Smooth muscle cell (in vitro differentiated cells): ENCODE measurements around the gene TEX28. TPM values are rescaled to one million over a fixed set of nuclear protein-coding genes. Genes with fewer than 3 reads are reported as not detected.

Experiments
- DNase-seq: peaks from one replicate; lab custom pipeline; 2025; ENCODE audit not compliant: unreplicated experiment; lab: John Stamatoyannopoulos, UW
- H2AFZ ChIP-seq: fragments of 200-600 bp; sonication (generic); 2 replicates; pipeline ENCODE4 v1.6.0; 2016; ENCODE audit warnings: antibody characterized with exemption, low read depth, mild to moderate bottlenecking
- H3F3A ChIP-seq: fragments of 200-600 bp; sonication (generic); 2 replicates; pipeline ENCODE4 v1.6.0; 2017; ENCODE audit warnings: antibody characterized with exemption, low read depth
- H3K27ac ChIP-seq: fragments of 200-600 bp; sonication (generic); 2 replicates; pipeline ENCODE4 v1.5.1; 2016; ENCODE audit warnings: low read depth, mild to moderate bottlenecking
- H3K27me3 ChIP-seq: fragments of 200-600 bp; sonication (generic); 2 replicates; pipeline ENCODE4 v1.6.1; 2016; ENCODE audit warnings: low read depth, mild to moderate bottlenecking
- H3K36me3 ChIP-seq: fragments of 200-600 bp; sonication (generic); 2 replicates; pipeline ENCODE4 v1.5.1; 2016; ENCODE audit warnings: low read depth
- H3K4me1 ChIP-seq: fragments of 200-600 bp; sonication (generic); 2 replicates; pipeline ENCODE4 v1.5.1; 2016; ENCODE audit warnings: low read depth
- H3K4me2 ChIP-seq: fragments of 200-600 bp; sonication (generic); 2 replicates; pipeline ENCODE4 v1.6.0; 2016; ENCODE audit warnings: mild to moderate bottlenecking
- H3K4me3 ChIP-seq: fragments of 200-600 bp; sonication (generic); 2 replicates; pipeline ENCODE4 v1.5.1; 2016; ENCODE audit warnings: mild to moderate bottlenecking
- H3K79me2 ChIP-seq: fragments of 200-600 bp; sonication (generic); 2 replicates; pipeline ENCODE4 v1.6.0; 2016; ENCODE audit warnings: low read depth, mild to moderate bottlenecking
- H3K9ac ChIP-seq: fragments of 200-600 bp; sonication (generic); 2 replicates; pipeline ENCODE4 v1.6.0; 2016; ENCODE audit warnings: low read depth
- H3K9me3 ChIP-seq: fragments of 200-600 bp; sonication (generic); replicated peaks from 2 replicates; pipeline ENCODE4 v1.5.1; 2016; ENCODE audit warnings: low read depth
- H4K20me1 ChIP-seq: fragments of 200-600 bp; sonication (generic); 2 replicates; pipeline ENCODE4 v1.6.0; 2016; ENCODE audit warnings: low read depth
- CTCF ChIP-seq: fragments of 200-600 bp; sonication (generic); IDR thresholded peaks from 2 replicates; pipeline ENCODE4 v1.5.1; 2017; ENCODE audit warnings: borderline replicate concordance, mild to moderate bottlenecking, antibody characterized with exemption; ENCODE audit not compliant: insufficient read depth, poor library complexity, severe bottlenecking
- WGBS: methylation state at CpG from one replicate; pipeline ENCODE4 v1.1.7; 2016; ENCODE audit warnings: low lambda C conversion rate; 5-methylcytosine and 5-hydroxymethylcytosine counted together
- polyA plus RNA-seq: library from polyadenylated mRNA; unstranded; fragments of >200 nt; fragmentation: Nextera tagmentation; extraction: Ambion mirVana; gene quantifications from 2 replicates; pipeline ENCODE4 v1.2.1, GENCODE V29; 2016
- total RNA-seq: library from RNA; depleted of rRNA; stranded (reverse); fragments of >200 nt; gene quantifications from 2 replicates; pipeline ENCODE4 v1.2.3, GENCODE V29; 2014

TEX28 gene
- total and polyA plus RNA-seq, 2 experiments from 2014 or later = not detected

- H3K36me3 ChIP-seq = no peaks in the 10 kb centered on the region
- H3K27ac ChIP-seq = no peak overlapping the region
- H2AFZ ChIP-seq = no peak overlapping the region
- no peaks in the 10 kb centered on the region for H3F3A ChIP-seq
- no peak overlapping the region for H3K4me2 ChIP-seq
- no peaks in the 10 kb centered on the region for H3K9me3 ChIP-seq
- DNase-seq = no peak
- H3K27me3 ChIP-seq = no peaks in the 10 kb centered on the region
- H3K9ac ChIP-seq = no peak overlapping the region
- no peaks in the 10 kb centered on the region for H3K4me1 ChIP-seq
- no peak overlapping the region for H3K4me3 ChIP-seq
- no peaks in the 10 kb centered on the region for H3K79me2 ChIP-seq
- TF ChIP-seq CTCF = no peak
- WGBS = 56% methylated on average over 10 of the region's 10 CpGs
- no peaks in the 10 kb centered on the region for H4K20me1 ChIP-seq
These were observed 39.6 kb upstream of the TEX28 start for GRCh38 chrX:154334496-154334895.

GRCh38 chrX:154333837-154334271 lies 38.9 kb upstream of the TEX28 start:
- no peaks in the 10 kb centered on the region for H4K20me1 ChIP-seq
- no peak overlapping the region for H3K4me2 ChIP-seq
- no peak overlapping the region for H2AFZ ChIP-seq
- no peaks in the 10 kb centered on the region for H3K36me3 ChIP-seq
- H3K9ac ChIP-seq = no peak overlapping the region
- no peak for TF ChIP-seq CTCF
- H3K4me3 ChIP-seq = no peak overlapping the region
- 80% methylated on average over 6 of the region's 6 CpGs for whole genome bisulfite sequencing
- H3F3A ChIP-seq = no peaks in the 10 kb centered on the region
- DNase-seq = no peak
- H3K27me3 ChIP-seq = no peaks in the 10 kb centered on the region
- H3K9me3 ChIP-seq = no peaks in the 10 kb centered on the region
- no peaks in the 10 kb centered on the region for H3K79me2 ChIP-seq
- no peak overlapping the region for H3K27ac ChIP-seq
- no peaks in the 10 kb centered on the region for H3K4me1 ChIP-seq

- 87% methylated on average over 9 of the region's 9 CpGs for WGBS
- Histone ChIP-seq H3K27ac (no peak overlapping the region), H3K36me3 (no peaks in the 10 kb centered on the region), H3K79me2 (no peaks in the 10 kb centered on the region), H3F3A (no peaks in the 10 kb centered on the region), H3K9ac (no peak overlapping the region), H3K4me1 (no peaks in the 10 kb centered on the region), H3K27me3 (no peaks in the 10 kb centered on the region), H3K4me3 (no peak overlapping the region), H3K9me3 (no peaks in the 10 kb centered on the region), H2AFZ (no peak overlapping the region), H3K4me2 (no peak overlapping the region), H4K20me1 (no peaks in the 10 kb centered on the region)
- DNase-seq = no peak
- no peak for TF ChIP-seq CTCF
These were observed 38.2 kb upstream of the TEX28 start for GRCh38 chrX:154333116-154333515.

DNA sequence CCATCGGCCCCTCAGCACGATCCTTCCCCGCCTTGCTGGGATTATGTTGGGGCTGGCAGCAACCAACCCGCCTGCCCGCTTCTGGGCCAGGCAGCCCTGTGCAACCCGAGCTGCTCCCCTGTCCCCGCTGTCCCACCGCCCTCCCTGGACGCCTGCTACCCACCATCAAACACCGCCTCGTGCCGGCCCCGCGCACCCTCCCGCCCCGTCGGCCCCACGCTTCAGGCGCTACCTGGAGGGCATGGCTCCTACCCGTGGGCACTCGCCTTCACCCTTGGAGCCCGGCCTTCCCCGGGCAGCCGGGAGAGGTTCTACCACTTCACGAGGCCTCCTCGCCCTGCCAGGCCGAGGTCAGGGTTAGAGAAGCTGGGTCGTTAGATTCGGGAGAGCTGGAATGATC lies 37.6 kb upstream of the TEX28 start:
- H3K4me3 ChIP-seq = no peak overlapping the region
- WGBS = 93% methylated on average over 20 of the region's 29 CpGs
- TF ChIP-seq CTCF = no peak
- H3K9me3 ChIP-seq = no peaks in the 10 kb centered on the region
- no peaks in the 10 kb centered on the region for H4K20me1 ChIP-seq
- H3K4me1 ChIP-seq = no peaks in the 10 kb centered on the region
- no peaks in the 10 kb centered on the region for H3K36me3 ChIP-seq
- no peak overlapping the region for H3K4me2 ChIP-seq
- H3K79me2 ChIP-seq = no peaks in the 10 kb centered on the region
- H3K27ac ChIP-seq = no peak overlapping the region
- H3F3A ChIP-seq = no peaks in the 10 kb centered on the region
- no peak overlapping the region for H3K9ac ChIP-seq
- no peak for DNase-seq
- no peak overlapping the region for H2AFZ ChIP-seq
- H3K27me3 ChIP-seq = no peaks in the 10 kb centered on the region
